AG09319 (cell line): ENCODE results near the gene AGAP1.

Source experiments
- DNase-seq: peaks from one replicate; pipeline ENCODE4 v3.0.0-alpha.2; 2010; ENCODE audit warnings: low read depth; ENCODE audit errors: extremely low read depth
- CTCF ChIP-seq: IDR thresholded peaks from 2 replicates; pipeline ENCODE4 v1.5.1; 2011; ENCODE audit warnings: low read depth, mild to moderate bottlenecking, inconsistent platforms, low read length, moderate library complexity

Gene AGAP1

GRCh38 chr2:235609746-235610145 lies 115.9 kb downstream of the AGAP1 start:
- no peak for DNase-seq
- no peak for TF ChIP-seq CTCF

GRCh38 chr2:235610696-235611257 lies 116.9 kb downstream of the AGAP1 start:
- no peak for DNase-seq
- TF ChIP-seq CTCF, result no peak

GRCh38 chr2:235611349-235611748 lies 117.5 kb downstream of the AGAP1 start:
- DNase-seq, result no peak
- no peak for TF ChIP-seq CTCF

GRCh38 chr2:235611756-235612155 lies 117.9 kb downstream of the AGAP1 start:
- no peak for TF ChIP-seq CTCF
- no peak for DNase-seq

GRCh38 chr2:235612181-235612950 lies 118.5 kb downstream of the AGAP1 start:
- no peak for TF ChIP-seq CTCF
- DNase-seq, result no peak

GRCh38 chr2:235613649-235614048 lies 119.8 kb downstream of the AGAP1 start:
- no peak for TF ChIP-seq CTCF
- DNase-seq, result no peak

- no peak for DNase-seq
- TF ChIP-seq CTCF, result no peak
Observed at GRCh38 chr2:235614176-235614860, 120.5 kb downstream of the AGAP1 start.
